Mucosa of stomach (tissue), 1 donor: ENCODE measurements around the gene PARP8.
"Not testable (repeated sequence)": the region's sequence is repeated elsewhere in the genome, so short reads cannot be mapped to it uniquely, and the experiment has no call there.

Experiments
- H3K27me3 ChIP-seq: one replicate; pipeline ENCODE4 v1.7.0; 2013; ENCODE audit warnings: mild to moderate bottlenecking, low read length; ENCODE audit not compliant: control insufficient read depth, insufficient read depth
- H3K36me3 ChIP-seq: one replicate; pipeline ENCODE4 v1.7.0; 2013; ENCODE audit warnings: low read length; ENCODE audit not compliant: control insufficient read depth, insufficient read depth
- H3K4me1 ChIP-seq: one replicate; pipeline ENCODE4 v1.7.0; 2013; ENCODE audit warnings: mild to moderate bottlenecking, low read length; ENCODE audit not compliant: control insufficient read depth, insufficient read depth
- H3K4me3 ChIP-seq: one replicate; pipeline ENCODE4 v1.7.0; 2013; ENCODE audit warnings: low read length
- H3K9ac ChIP-seq: one replicate; pipeline ENCODE4 v1.7.0; 2013; ENCODE audit warnings: mild to moderate bottlenecking, low read length, moderate library complexity
- H3K9me3 ChIP-seq: one replicate; pipeline ENCODE4 v1.7.0; 2013; ENCODE audit warnings: mild to moderate bottlenecking, low read length, moderate library complexity; ENCODE audit not compliant: control insufficient read depth
- donor health status: Pancreatic carcinoma.

The PARP8 gene, protein sequence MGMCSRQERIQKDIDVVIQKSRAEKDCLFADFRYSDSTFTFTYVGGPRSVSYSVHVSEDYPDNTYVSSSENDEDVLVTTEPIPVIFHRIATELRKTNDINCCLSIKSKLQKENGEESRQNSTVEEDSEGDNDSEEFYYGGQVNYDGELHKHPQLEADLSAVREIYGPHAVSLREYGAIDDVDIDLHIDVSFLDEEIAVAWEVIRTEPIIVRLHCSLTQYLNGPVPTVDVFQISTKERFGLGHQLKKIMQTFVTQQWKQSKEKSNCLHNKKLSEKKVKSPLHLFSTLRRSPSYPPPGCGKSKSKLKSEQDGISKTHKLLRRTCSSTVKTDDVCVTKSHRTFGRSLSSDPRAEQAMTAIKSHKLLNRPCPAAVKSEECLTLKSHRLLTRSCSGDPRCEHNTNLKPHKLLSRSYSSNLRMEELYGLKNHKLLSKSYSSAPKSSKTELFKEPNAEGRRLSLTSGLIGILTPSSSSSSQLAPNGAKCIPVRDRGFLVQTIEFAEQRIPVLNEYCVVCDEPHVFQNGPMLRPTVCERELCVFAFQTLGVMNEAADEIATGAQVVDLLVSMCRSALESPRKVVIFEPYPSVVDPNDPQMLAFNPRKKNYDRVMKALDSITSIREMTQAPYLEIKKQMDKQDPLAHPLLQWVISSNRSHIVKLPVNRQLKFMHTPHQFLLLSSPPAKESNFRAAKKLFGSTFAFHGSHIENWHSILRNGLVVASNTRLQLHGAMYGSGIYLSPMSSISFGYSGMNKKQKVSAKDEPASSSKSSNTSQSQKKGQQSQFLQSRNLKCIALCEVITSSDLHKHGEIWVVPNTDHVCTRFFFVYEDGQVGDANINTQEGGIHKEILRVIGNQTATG

DNA sequence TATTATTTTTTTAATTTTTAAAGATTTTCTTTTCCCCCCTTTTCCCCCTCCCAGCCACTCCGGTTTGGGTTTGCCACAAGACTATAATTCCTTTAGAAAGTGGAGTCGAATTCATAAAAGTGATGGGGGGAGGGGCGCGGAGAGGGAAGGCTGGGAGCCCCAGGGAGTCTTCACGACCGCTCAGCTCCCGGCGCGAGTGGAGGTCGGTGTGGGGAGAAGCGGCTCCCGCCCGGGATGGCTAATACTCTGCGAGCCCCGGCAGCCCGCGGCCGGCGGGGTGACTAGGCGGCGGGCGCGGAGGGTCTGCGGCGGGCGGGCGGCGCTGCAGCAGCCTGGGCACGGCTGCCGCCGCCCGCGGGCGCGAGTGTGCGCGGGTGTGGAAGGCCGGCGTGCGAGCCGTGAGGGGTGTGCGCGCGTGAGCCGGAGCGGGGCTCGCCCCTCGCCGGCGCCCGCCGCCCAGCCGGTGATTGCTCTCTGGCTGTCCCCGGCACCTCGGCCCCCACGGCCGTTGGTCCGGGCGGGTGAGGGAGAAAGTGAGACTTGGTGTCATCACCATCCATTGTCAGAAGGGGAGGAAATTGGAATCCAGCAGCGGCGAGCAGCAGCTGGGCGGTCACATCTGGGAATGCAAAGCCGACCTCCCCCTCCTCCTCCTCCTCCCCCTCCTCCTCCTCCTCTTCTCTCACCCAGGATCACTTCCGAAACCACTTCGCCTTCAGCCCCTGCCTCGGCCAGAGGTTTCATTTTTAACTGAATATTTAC, at the start of gene PARP8:
Gene PARP8 (plus strand): TSS at position 377 of the 762 bp plus-strand sequence. CDS start 459 bp downstream, outside the sequence.
- Histone ChIP-seq H3K36me3 (no peaks in the 10 kb centered on the region), H3K9ac (peak within 1 kb of the TSS; percentile 99), H3K27me3 (no peaks in the 10 kb centered on the region), H3K9me3 (no peaks in the 10 kb centered on the region), H3K4me3 (peak within 1 kb of the TSS; percentile 90), H3K4me1 (peaks cover 23% of the 10 kb centered on the region)

GRCh38 chr5:50623666-50624065, 42.8 kb upstream of the PARP8 start:
- Histone ChIP-seq H3K9me3 (no peaks in the 10 kb centered on the region), H3K4me3 (no peak overlapping the region), H3K9ac (no peak overlapping the region), H3K27me3 (no peaks in the 10 kb centered on the region), H3K36me3 (no peaks in the 10 kb centered on the region), H3K4me1 (no peaks in the 10 kb centered on the region)

DNA sequence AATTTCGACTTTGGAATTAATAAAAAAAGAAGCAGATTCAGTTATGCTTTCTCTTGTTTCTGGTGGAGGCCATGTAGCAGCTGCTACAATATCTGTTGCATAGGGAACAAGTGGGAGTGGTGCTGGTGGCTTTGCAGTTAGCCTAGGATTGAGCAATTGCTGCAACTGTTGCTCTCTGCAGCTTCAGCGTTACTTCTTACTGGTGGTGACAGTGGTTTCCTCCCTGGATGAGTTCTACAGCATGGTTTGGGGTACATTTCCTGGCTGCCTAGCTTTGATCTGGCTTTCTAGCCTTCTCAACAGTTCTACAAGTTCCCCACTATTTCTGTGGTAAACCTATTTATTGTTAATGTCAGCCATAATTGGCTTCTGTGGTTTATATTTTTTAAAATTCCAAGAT, 31.6 kb upstream of the PARP8 start:
- H3K36me3 ChIP-seq, H3K4me3 ChIP-seq, H3K9me3 ChIP-seq, H3K9ac ChIP-seq, H3K4me1 ChIP-seq, H3K27me3 ChIP-seq: not testable (repeated sequence)

DNA sequence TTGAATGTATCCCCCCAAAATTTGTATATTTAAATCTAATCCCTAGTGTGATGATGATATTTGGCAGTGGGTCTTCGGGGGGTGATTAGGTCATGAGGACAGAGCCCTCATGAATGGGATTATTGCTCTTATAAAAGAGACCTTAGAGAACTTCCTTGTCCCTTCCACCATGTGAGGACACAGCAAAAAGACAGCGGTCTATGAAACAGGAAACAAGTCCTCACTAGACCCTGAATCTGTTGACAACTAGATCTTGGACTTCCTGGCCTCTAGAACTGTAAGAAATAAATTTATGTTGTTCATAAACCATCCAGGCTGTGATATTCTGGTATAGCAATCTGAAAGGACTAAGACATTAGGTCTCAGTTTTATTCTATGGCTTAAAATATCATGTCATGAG, 28.9 kb upstream of the PARP8 start:
- H3K9me3 ChIP-seq, H3K4me3 ChIP-seq, H3K36me3 ChIP-seq, H3K4me1 ChIP-seq, H3K9ac ChIP-seq, H3K27me3 ChIP-seq: not testable (repeated sequence)

DNA sequence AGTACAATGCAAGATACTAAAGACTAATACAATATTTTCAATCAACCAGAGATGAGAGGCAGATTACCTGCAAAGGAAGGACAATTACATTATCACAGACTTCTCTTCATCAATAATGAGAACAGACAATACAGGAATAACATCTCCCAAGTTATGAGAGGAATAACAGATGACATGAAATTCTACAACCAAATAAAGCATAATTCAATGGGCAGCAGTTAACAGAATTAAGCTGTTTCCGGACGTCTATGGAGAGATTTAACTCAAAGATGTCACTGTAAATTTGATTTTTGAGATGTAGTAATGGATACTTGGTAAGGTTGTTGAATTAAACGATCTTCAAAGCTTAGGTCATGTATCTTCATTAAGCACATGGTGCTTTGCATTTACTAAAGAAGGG, 19.8 kb upstream of the PARP8 start:
- Histone ChIP-seq H3K9ac (no peak overlapping the region), H3K4me1 (no peaks in the 10 kb centered on the region), H3K4me3 (no peak overlapping the region), H3K36me3 (no peaks in the 10 kb centered on the region), H3K9me3 (no peaks in the 10 kb centered on the region), H3K27me3 (no peaks in the 10 kb centered on the region)

DNA sequence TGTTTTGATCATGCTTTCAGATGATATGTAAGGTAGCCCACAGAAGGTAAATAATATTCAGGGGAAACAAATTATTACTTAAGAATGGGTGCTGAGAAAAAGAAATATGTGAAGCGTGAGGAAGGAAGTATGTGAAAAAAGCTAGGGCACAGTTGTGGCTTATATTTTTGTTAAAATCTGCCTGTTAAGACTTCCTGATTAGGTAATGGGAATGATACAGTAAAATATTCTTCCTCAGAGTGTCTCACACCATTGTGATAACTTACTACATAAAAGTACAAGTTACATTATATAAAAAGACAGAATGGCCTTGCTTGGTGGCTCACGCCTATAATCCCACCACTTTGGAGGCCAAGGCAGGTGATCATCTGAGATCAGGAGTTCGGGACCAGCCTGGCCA, 18.7 kb upstream of the PARP8 start:
- Histone ChIP-seq H3K27me3 (no peaks in the 10 kb centered on the region), H3K4me1 (no peaks in the 10 kb centered on the region), H3K4me3 (no peak overlapping the region), H3K9ac (no peak overlapping the region), H3K36me3 (no peaks in the 10 kb centered on the region), H3K9me3 (no peaks in the 10 kb centered on the region)

DNA sequence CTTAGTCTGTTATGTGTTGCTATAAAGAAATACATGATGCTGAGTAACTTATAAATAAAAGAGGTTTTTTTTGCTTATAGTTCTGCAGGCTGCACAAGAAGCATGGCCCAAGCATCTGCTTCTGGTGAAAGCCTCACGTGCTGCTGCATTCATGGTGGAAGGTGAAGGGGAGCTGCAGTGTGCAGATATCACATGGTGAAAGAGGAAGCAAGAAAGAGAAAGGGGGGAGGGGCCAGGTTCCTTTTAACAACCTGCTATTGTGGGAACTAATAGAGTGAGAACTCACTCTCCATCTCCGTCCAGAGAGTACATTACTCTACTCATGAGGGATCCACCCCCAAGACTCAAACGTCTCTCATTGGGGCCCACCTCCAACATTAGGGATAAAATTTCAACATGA, 12.5 kb upstream of the PARP8 start:
- H3K9ac ChIP-seq, result no peak overlapping the region
- H3K4me3 ChIP-seq, result no peak overlapping the region
- H3K4me1 ChIP-seq, result peaks cover 10% of the 10 kb centered on the region
- H3K27me3 ChIP-seq, result no peaks in the 10 kb centered on the region
- no peaks in the 10 kb centered on the region for H3K36me3 ChIP-seq
- H3K9me3 ChIP-seq, result no peaks in the 10 kb centered on the region

DNA sequence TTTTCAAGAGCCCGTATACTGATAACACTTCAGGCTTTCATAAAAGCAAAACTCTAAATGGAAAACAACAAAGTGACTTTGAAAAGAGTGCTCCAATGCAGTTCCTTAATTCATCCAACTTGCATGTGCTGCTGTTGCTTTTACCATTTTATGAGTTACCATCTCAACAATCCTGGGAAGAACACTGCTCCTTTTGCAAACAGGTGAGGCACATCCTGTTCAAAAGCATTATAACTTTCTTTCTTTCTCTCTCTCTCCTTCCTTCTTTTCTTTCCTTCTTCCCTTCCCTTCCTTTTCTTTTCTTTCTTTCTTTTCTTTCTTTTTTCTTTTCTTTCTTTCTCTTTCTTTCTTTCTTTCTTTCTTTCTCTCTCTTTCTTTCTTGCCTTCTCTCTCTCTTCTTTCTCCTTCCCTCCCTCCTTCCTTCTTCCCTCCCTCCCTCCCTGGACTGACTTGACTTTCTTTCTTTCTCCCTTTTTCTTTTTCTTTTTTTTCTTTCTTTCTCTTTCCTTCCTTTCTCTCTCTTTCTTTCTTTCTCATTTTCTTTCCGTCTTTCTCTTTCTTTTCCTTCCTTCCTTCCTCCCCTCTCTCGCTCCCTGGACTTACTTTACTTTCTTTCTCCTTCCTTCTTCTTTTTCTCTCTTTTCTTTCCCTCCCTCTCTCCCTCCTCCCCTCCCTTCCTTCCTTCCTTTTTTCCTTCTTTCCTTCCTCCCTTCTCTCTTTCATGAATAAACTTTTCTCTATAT, 11.2 kb upstream of the PARP8 start:
- peaks cover 10% of the 10 kb centered on the region for H3K4me1 ChIP-seq
- H3K36me3 ChIP-seq, result no peaks in the 10 kb centered on the region
- H3K9me3 ChIP-seq, result no peaks in the 10 kb centered on the region
- no peaks in the 10 kb centered on the region for H3K27me3 ChIP-seq
- H3K9ac ChIP-seq, result no peak overlapping the region
- H3K4me3 ChIP-seq, result no peak overlapping the region

DNA sequence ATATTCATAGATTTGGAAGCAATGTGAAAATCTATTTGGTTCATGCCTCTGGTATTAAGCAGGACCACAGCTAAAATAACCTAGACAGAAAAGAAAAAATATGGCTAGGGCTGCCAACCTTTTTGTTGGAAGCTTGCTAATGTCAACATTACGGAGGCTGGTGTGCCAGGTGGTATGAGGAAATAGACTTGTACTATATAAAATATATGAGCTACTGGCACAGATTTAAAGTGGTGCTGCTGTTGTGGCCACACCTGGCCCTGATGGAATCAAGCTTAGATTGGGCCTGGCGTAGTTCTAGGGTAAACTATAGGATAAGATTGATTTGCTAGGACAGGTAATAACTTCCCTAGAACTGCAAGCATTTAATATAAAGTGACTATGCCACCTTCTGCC, 10.6 kb upstream of the PARP8 start:
- no peaks in the 10 kb centered on the region for H3K36me3 ChIP-seq
- peak overlapping the region; percentile 8 for H3K9ac ChIP-seq
- peaks cover 10% of the 10 kb centered on the region for H3K4me1 ChIP-seq
- no peaks in the 10 kb centered on the region for H3K9me3 ChIP-seq
- no peaks in the 10 kb centered on the region for H3K27me3 ChIP-seq
- H3K4me3 ChIP-seq, result no peak overlapping the region

DNA sequence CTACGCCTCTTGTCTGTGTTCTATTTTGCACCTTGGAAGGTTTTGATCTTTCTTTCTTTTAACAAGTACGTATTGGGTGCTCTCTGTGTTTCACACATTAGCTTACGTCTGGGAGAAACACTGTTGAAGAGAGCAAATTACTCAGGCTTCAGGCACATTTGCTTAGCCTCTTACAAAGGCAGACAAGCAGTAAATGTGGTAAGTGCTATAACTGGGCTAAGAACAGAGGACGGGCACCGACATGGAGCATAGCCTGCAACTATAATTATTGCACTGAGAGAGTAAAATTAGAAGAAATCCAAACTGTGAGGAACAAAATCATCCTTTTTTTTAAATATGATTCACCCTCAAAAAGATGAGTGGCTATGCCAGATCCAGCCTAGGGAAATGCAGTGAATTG, 9.4 kb upstream of the PARP8 start:
- H3K4me3 ChIP-seq, result no peak overlapping the region
- H3K9me3 ChIP-seq, result no peaks in the 10 kb centered on the region
- H3K27me3 ChIP-seq, result no peaks in the 10 kb centered on the region
- H3K4me1 ChIP-seq, result peaks cover 10% of the 10 kb centered on the region
- H3K36me3 ChIP-seq, result no peaks in the 10 kb centered on the region
- H3K9ac ChIP-seq, result no peak overlapping the region

DNA sequence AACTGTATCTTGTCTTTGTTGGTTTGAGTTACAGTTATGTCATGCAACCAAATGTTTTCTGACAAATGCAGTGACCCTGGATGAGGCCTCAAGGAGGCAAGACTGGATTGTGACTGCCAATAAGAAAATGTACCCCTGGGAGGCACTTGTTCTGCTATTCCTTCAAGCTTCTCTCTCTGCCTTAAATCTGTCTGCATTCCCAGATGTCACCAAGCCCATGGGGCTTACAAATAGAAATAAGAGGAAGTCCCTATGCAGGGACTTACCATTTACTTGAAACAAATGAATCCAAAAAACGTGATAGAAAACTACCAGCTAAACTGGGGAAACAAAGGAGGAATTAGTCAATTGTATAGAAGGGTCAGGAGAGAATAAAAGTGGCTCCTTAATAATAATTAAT, 8.2 kb upstream of the PARP8 start:
- Histone ChIP-seq H3K27me3 (no peaks in the 10 kb centered on the region), H3K9me3 (no peaks in the 10 kb centered on the region), H3K4me1 (peaks cover 10% of the 10 kb centered on the region), H3K36me3 (no peaks in the 10 kb centered on the region), H3K4me3 (no peak overlapping the region), H3K9ac (no peak overlapping the region)
